HG03108 (cell line): ENCODE data around the gene RUNX2.

Experiments used
- ATAC-seq: cut with Tn5 transposase; IDR thresholded peaks from one replicate; pipeline ENCODE4 v1.9.1; 2021; ENCODE audit warnings: moderate library complexity; ENCODE audit not compliant: unreplicated experiment

Gene RUNX2

DNA sequence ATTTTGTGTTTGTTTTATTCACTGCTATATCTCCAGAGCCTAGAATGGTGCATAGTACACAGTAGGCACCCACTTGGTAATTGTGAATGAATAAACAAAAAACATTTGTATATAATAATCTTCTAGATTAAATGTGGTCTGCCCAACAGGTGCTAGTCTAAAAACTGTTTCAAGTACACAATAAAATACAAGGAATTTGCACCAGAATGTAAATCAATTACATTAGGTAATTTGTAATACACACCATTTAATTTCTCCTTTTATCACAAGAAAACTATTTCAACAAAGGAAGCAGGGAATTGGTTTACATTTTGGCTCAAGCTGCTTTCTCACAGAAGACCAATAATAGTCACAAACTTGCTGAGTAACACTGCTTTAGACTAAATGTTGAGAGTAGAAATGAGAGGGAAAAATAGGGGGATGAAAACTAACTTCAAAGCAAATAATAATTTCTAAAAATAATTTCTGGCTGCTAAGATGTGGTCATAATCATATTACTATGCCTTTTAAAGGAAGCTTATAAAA is 22.1 kb downstream of the RUNX2 start:
- no peak for ATAC-seq

DNA sequence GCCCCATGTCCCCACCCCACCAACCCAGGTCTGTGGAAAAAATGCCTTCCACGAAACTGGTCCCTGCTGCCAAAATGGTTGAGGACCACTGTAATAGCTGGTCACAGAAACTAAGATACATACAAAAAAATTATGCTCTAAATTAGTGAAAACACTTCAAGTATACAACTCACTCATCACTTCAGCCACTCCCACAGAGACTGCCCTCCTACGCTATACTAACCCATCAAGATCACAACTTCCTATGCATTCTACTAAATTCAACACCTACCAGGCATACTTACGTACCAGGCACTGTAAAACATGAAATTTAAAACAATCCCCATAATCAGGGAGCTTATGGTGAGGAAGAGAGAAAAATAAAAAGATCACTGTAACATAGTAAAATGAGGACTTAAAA is 22.9 kb downstream of the RUNX2 start:
- no peak for ATAC-seq

- ATAC-seq: no peak
Observed at GRCh38 chr6:45351667-45352066, 23.5 kb downstream of the RUNX2 start.

- no peak for ATAC-seq
Observed at GRCh38 chr6:45353654-45354053, 25.5 kb downstream of the RUNX2 start.

GRCh38 chr6:45364466-45364865 is 36.3 kb downstream of the RUNX2 start:
- no peak for ATAC-seq

GRCh38 chr6:45365036-45365435 is 36.9 kb downstream of the RUNX2 start:
- ATAC-seq: no peak

DNA sequence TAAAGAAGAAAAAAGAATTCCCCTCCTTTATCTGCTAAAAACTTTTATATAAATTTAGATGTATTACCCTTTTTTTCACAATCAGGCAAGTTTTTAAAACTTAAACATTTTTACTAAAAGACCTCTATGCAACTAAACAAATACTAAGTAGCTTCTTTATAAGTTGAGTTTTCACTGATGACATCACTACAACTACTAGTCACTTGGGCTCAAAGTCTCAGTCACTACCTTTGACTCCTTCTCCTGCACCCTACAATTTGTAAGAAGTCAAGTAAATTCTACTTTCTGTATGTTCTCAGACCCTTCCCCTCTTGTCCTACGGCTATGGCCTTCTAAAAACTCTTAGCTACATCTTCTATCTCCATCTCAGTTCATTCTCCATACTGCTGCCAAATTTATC is 38.4 kb downstream of the RUNX2 start:
- ATAC-seq: no peak

DNA sequence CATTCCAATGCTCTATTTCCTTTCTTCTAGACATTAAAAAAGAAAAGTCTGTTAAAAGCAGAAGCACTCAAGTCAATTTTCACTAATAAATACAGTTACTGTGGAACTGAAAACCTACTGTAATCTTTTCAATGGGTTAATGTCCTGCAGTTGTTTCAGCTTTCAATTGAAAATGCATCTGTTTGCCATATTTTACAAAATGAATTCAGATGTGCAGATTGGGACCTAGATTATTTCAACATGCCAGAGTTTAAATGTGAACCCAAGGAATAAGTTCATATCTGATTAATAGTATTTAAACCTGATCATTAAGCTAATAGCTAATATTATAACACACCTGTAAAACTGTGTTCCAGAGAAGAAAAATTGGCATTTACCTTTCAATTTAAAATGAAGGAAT is 39.9 kb downstream of the RUNX2 start:
- ATAC-seq: no peak

- ATAC-seq: no peak
Observed at GRCh38 chr6:45369870-45370269, 41.7 kb downstream of the RUNX2 start.

DNA sequence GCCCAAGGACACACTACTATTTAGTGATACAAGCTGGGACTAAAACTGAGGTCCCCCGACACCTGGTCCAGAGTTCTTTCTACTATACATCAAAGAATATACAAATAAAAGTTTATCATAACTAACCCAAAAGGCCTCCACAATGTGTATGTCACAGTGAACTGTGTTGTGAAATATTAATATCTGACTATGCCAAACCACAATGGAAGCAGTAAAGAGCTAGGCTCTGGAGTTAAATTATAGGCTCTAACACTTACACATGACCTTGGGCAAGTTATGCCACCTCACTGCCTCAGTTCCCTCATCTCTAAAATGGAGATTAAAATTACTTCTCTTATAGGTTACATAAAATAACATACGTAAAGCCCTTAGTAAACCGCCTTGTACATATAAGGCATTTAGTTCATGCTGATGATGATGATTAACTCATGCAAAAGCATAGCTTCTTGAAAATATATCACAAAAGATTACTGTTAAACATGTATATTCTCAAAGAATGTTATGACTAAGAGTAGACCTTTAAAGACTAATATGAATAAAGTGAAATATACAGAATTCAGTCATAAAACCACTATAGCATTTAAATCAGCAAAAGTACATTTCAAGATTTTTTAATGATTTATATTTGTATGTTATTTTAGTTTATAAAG is 43.9 kb downstream of the RUNX2 start:
- ATAC-seq: no peak

DNA sequence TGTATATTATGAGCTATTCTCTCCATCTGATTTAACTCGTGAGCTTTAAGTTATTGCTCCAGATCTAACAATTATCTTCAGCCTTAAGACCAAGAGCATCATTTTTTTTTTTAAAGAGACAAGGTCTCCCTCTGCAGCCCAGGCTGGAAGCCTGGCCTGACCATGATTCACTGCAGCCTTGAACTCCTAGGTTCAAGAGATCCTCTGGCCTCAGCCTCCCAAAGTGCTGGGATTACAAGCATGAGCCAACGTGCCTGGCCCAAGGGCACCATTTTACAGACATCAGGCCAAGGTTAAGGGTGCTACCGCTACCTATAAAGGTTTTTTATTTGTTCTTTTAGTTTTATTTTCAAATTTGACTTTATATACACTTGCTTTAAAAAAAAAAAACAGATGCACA is 47.3 kb downstream of the RUNX2 start:
- ATAC-seq: no peak

GRCh38 chr6:45376310-45377042 is 48.3 kb downstream of the RUNX2 start:
- ATAC-seq: no peak

GRCh38 chr6:45377043-45377553 is 49.0 kb downstream of the RUNX2 start:
- ATAC-seq: peak; percentile 2

- peak; percentile 94 for ATAC-seq
Observed at GRCh38 chr6:45377554-45378333, 49.6 kb downstream of the RUNX2 start, which contains the start of gene SUPT3H. Gene SUPT3H, minus strand, starts transcription at chr6:45377934.

GRCh38 chr6:45378334-45378926 is 50.3 kb downstream of the RUNX2 start:
- ATAC-seq: peak; percentile 8

DNA sequence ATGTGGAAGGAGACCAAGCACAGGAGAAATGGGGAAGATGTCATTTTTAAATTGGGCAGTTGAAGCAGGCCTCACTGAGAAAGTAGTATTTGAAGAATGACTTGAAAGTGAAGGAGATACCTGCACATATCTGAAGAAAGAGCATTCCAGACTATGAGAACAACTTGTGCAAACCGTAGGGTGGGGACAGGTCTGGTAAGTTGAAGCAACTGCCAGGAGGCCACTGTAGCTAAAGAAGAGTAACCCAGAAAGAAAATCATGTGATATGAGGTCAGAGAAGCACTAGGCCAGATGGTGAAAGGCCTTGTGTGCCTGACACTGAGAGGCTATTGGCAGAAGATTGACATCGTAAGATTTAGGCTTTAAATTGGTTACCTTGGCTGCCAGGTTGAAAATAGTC is 54.3 kb downstream of the RUNX2 start:
- no peak for ATAC-seq

GRCh38 chr6:45386501-45386900 is 58.4 kb downstream of the RUNX2 start:
- ATAC-seq: no peak

DNA sequence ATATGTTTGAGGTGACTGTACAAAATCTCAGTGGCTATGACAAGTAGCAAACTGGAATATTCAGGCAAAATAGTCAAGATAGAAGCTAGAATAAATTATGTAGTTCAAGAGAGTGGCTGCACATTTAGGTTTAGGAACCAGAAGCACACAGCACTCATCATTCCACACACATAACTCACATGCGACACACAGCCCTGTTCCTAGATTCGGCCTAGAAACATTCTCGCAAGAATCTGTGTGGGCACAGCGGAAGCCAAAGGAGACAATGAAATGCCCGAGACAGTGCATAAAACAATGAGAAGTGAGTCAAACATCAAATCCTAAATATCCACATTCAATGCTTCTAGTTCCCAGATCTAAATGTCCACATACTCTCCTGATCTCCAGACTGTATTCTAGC is 59.1 kb downstream of the RUNX2 start:
- no peak for ATAC-seq

DNA sequence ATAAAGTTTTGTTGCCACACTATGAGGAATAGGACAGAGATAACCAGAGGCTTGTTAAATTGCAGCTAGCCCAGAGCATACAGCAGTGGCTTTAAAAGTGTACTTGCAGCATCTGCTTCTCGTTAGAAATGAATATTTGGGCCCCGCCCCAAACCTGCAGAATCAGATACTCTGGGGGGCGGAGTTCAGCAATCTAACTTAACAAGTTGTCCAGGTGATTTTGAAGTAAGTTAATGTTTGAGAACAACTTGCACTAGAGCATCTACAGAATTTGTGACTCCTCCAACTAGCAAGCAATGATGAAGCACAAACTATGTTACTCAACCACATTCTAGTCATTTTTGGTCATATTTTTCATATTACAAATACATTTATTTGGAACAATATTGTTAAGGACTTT is 60.2 kb downstream of the RUNX2 start:
- ATAC-seq: no peak

DNA sequence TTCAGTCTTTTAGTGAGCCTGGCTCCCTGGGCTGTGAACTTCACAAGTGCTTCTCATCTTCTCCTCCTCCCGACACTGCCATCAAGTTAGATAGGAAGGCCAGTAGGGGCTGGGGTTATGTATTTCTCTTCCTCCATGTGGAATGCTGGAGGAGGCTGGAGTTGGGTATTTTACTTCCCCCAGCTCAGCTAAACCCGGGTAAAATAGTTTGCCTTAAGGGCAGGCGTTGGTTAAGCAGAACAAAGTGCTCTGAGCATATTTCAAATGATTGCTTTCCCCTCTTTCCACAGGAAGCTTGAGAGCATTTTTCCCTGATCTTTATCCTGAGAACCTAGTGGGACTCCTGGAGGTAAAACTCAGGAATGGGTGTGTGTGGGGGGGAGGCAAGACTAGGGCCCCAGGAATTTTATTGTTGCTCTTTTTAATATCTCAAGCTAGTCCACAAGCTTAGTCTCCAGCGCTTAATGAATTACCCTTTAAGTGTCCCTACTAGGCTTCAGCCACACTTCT is 66.5 kb downstream of the RUNX2 start:
- no peak for ATAC-seq
